Activated CD4-positive, alpha-beta memory T cell treated with anti-CD3 and anti-CD28 coated beads for 36 hours (primary cell): ENCODE measurements around the gene SMURF1. TPM values are rescaled to one million over a fixed set of nuclear protein-coding genes. Genes with fewer than 3 reads are reported as not detected.

Source experiments
- CTCF ChIA-PET: fragments of 350-600 bp; sonication (Branson Sonifier 250); formaldehyde crosslinking; loops from one replicate; lab custom pipeline; 2021; ENCODE audit warnings: antibody characterized with exemption, inconsistent platforms; lab: Charles Lee
- POLR2A ChIA-PET: fragments of 350-600 bp; sonication (Branson Sonifier 250); formaldehyde crosslinking; loops from one replicate; lab custom pipeline; 2021; ENCODE audit warnings: antibody characterized with exemption; lab: Charles Lee
- DNase-seq: peaks from one replicate; pipeline ENCODE4 v3.0.0-alpha.2; 2020
- H3K27ac Mint-ChIP-seq: one replicate; pipeline ENCODE4 v1.8.0; 2021; ENCODE audit warnings: mixed read lengths
- H3K27me3 Mint-ChIP-seq: one replicate; pipeline ENCODE4 v1.8.0; 2021; ENCODE audit warnings: mixed read lengths
- H3K36me3 Mint-ChIP-seq: one replicate; pipeline ENCODE4 v1.8.0; 2021; ENCODE audit warnings: mixed read lengths
- H3K4me1 Mint-ChIP-seq: one replicate; pipeline ENCODE4 v1.8.0; 2021; ENCODE audit warnings: low read depth, mixed read lengths
- H3K4me3 Mint-ChIP-seq: one replicate; pipeline ENCODE4 v1.8.0; 2021; ENCODE audit warnings: mild to moderate bottlenecking, mixed read lengths
- H3K9me3 Mint-ChIP-seq: one replicate; pipeline ENCODE4 v1.8.0; 2021; ENCODE audit warnings: mixed read lengths
- intact Hi-C: fragments of 100-400 bp; cut with micrococcal nuclease; formaldehyde crosslinking; loops from one replicate; pipeline ENCODE4 v1.15.1; 2023
- total RNA-seq, 2 experiments: library from RNA; stranded (reverse); gene quantifications; one replicate each; pipeline ENCODE4 v1.2.3, GENCODE V29; 2021

Gene SMURF1
- total RNA-seq, 2 experiments from 2014 or later: 14.0 to 16.2 TPM

GRCh38 chr7:98993024-98993897, 150.6 kb downstream of the SMURF1 start:
- H3K27me3 Mint-ChIP-seq: no peaks in the 10 kb centered on the region
- POLR2A ChIA-PET: no interaction called here
- DNase-seq: no peak
- peaks cover 54% of the 10 kb centered on the region for H3K36me3 Mint-ChIP-seq
- CTCF ChIA-PET: no interaction called here
- intact Hi-C loops: no loop called here
- H3K4me3 Mint-ChIP-seq: no peak overlapping the region
- H3K9me3 Mint-ChIP-seq: no peaks in the 10 kb centered on the region
- H3K27ac Mint-ChIP-seq: no peak overlapping the region
- peaks cover 9% of the 10 kb centered on the region for H3K4me1 Mint-ChIP-seq

DNA sequence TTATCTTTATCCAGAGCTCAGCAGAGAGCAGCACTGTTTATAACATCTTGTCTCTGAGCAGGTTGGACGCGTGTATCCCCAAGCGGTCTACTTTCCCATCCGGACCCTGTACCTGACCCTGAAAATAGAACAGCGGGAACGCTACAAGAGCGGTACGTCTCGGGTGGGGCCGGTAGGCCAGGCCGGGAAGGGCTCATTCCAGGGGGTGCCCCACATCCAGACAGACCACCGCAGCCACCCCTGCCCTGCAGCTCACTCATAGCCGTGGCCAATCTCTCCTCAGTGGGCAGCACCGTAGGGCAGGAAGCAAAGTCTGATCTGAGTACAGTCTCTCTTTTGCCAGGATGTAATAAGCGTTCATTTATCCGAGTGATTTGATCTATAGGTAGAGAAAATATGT, 151.8 kb downstream of the SMURF1 start:
- Mint-ChIP-seq H3K4me3 (no peak overlapping the region), H3K36me3 (peaks cover 62% of the 10 kb centered on the region), H3K9me3 (no peaks in the 10 kb centered on the region), H3K4me1 (peaks cover 9% of the 10 kb centered on the region), H3K27ac (no peak overlapping the region), H3K27me3 (no peaks in the 10 kb centered on the region)
- CTCF ChIA-PET: no interaction called here
- intact Hi-C loops: no loop called here
- DNase-seq: no peak
- POLR2A ChIA-PET: no interaction called here

GRCh38 chr7:98991141-98991540, 152.8 kb downstream of the SMURF1 start:
- DNase-seq: no peak
- Mint-ChIP-seq H3K4me3 (no peak overlapping the region), H3K9me3 (peaks cover 1% of the 10 kb centered on the region), H3K36me3 (peaks cover 70% of the 10 kb centered on the region), H3K4me1 (peaks cover 6% of the 10 kb centered on the region), H3K27ac (no peak overlapping the region), H3K27me3 (no peaks in the 10 kb centered on the region)
- ChIA-PET POLR2A (no interaction called here), CTCF (no interaction called here)
- intact Hi-C loops: no loop called here

DNA sequence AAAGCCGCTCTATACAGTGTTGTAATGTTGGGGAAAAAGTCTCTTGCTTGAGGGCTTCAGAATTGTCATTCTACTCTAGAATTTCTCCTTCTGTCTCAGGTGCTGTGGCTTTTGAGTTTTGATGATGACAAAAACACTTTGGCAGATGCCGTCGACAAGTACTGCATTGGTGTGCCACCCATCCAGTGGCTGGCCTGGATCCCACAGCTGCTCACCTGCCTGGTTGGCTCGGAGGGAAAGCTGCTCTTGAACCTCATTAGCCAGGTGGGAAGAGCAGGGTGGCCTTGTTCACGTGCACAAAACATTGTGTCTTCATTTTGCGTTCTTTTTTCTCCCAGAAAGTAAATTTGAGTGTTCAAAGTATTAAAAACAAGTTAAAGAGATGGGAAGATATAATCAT, 153.6 kb downstream of the SMURF1 start:
- ChIA-PET POLR2A (no interaction called here), CTCF (no interaction called here)
- intact Hi-C loops: no loop called here
- no peak overlapping the region for H3K27ac Mint-ChIP-seq
- H3K4me1 Mint-ChIP-seq: no peaks in the 10 kb centered on the region
- H3K4me3 Mint-ChIP-seq: no peak overlapping the region
- H3K27me3 Mint-ChIP-seq: no peaks in the 10 kb centered on the region
- peaks cover 9% of the 10 kb centered on the region for H3K9me3 Mint-ChIP-seq
- no peak for DNase-seq
- peaks cover 72% of the 10 kb centered on the region for H3K36me3 Mint-ChIP-seq

DNA sequence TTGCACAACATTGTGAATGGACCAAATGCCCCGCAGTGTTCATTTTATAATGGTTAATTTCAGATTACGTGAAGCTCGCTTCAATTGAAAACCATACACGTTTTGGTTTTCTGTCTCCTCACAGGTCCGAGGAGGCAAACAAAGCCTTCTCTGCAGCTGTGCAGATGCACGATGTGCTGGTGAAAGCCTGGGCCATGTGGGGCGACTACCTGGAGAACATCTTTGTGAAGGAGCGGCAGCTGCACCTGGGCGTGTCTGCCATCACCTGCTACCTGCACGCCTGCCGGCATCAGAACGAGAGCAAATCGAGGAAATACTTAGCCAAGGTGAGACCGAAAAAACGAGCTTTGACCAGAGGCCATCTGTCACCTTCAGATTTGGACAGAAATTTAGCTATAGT, 155.3 kb downstream of the SMURF1 start:
- Mint-ChIP-seq H3K9me3 (peaks cover 10% of the 10 kb centered on the region), H3K4me1 (no peaks in the 10 kb centered on the region), H3K27ac (no peak overlapping the region), H3K4me3 (no peak overlapping the region), H3K27me3 (no peaks in the 10 kb centered on the region), H3K36me3 (peaks cover 78% of the 10 kb centered on the region)
- ChIA-PET POLR2A (no interaction called here), CTCF (no interaction called here)
- no peak for DNase-seq
- intact Hi-C loops: no loop called here

- no peaks in the 10 kb centered on the region for H3K4me1 Mint-ChIP-seq
- H3K36me3 Mint-ChIP-seq: peaks cover 81% of the 10 kb centered on the region
- CTCF ChIA-PET: no interaction called here
- H3K27me3 Mint-ChIP-seq: no peaks in the 10 kb centered on the region
- H3K4me3 Mint-ChIP-seq: no peak overlapping the region
- DNase-seq: no peak
- H3K9me3 Mint-ChIP-seq: peaks cover 10% of the 10 kb centered on the region
- intact Hi-C loops: no loop called here
- POLR2A ChIA-PET: no interaction called here
- H3K27ac Mint-ChIP-seq: no peak overlapping the region
Observed at GRCh38 chr7:98985945-98986344, 158.0 kb downstream of the SMURF1 start.

DNA sequence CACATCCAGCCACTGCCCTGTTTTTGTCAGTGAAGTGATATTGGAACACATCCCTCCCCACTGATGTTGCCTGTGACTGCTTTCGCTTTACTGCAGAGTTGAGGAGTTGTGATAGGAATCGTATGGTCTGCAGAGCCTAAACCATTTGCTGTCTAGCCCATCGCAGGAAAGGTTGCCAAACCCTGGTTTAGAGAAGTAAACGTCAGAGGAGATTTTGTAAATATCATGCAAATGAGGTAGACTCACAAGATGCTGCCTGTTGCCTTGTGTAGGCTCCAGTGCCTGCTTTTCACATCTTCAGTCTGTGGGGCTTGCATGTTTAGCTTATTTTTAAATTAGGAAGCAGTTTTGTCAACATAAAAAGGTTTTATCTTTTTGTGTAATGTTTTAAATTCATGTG, 158.5 kb downstream of the SMURF1 start:
- intact Hi-C loops: no loop called here
- H3K4me1 Mint-ChIP-seq: no peaks in the 10 kb centered on the region
- H3K27me3 Mint-ChIP-seq: no peaks in the 10 kb centered on the region
- H3K27ac Mint-ChIP-seq: no peak overlapping the region
- peaks cover 79% of the 10 kb centered on the region for H3K36me3 Mint-ChIP-seq
- H3K9me3 Mint-ChIP-seq: peaks cover 10% of the 10 kb centered on the region
- DNase-seq: no peak
- ChIA-PET CTCF (no interaction called here), POLR2A (no interaction called here)
- no peak overlapping the region for H3K4me3 Mint-ChIP-seq

GRCh38 chr7:98984126-98984525, 159.8 kb downstream of the SMURF1 start:
- intact Hi-C loops: no loop called here
- H3K27me3 Mint-ChIP-seq: no peaks in the 10 kb centered on the region
- ChIA-PET CTCF (interaction anchor here (0.6 kb wide), 1 partner anchor 47 kb away, joined by 3 read pairs; no protein-coding TSS in a partner anchor), POLR2A (no interaction called here)
- no peak overlapping the region for H3K4me3 Mint-ChIP-seq
- peaks cover 81% of the 10 kb centered on the region for H3K36me3 Mint-ChIP-seq
- peaks cover 10% of the 10 kb centered on the region for H3K9me3 Mint-ChIP-seq
- no peak overlapping the region for H3K27ac Mint-ChIP-seq
- H3K4me1 Mint-ChIP-seq: no peaks in the 10 kb centered on the region
- DNase-seq: no peak

- intact Hi-C loops: no loop called here
- CTCF ChIA-PET: no interaction called here
- peaks cover 78% of the 10 kb centered on the region for H3K36me3 Mint-ChIP-seq
Observed at GRCh38 chr7:98982686-98983085, 161.2 kb downstream of the SMURF1 start.

GRCh38 chr7:98981701-98982100, 162.2 kb downstream of the SMURF1 start:
- ChIA-PET POLR2A (no interaction called here), CTCF (no interaction called here)
- H3K9me3 Mint-ChIP-seq: peaks cover 10% of the 10 kb centered on the region
- no peak overlapping the region for H3K4me3 Mint-ChIP-seq
- DNase-seq: no peak
- intact Hi-C loops: no loop called here
- H3K4me1 Mint-ChIP-seq: no peaks in the 10 kb centered on the region
- no peaks in the 10 kb centered on the region for H3K27me3 Mint-ChIP-seq
- H3K36me3 Mint-ChIP-seq: peaks cover 75% of the 10 kb centered on the region
- H3K27ac Mint-ChIP-seq: no peak overlapping the region

More at GRCh38 chr7:98982686-98983085, 161.2 kb downstream of the SMURF1 start:
- Mint-ChIP-seq H3K27ac (no peak overlapping the region), H3K9me3 (peaks cover 10% of the 10 kb centered on the region), H3K4me3 (no peak overlapping the region), H3K27me3 (no peaks in the 10 kb centered on the region), H3K4me1 (no peaks in the 10 kb centered on the region)
- POLR2A ChIA-PET: no interaction called here
- no peak for DNase-seq

GRCh38 chr7:98978672-98979071, 165.2 kb downstream of the SMURF1 start:
- Mint-ChIP-seq H3K27me3 (no peaks in the 10 kb centered on the region), H3K36me3 (peaks cover 71% of the 10 kb centered on the region), H3K4me1 (no peaks in the 10 kb centered on the region), H3K9me3 (no peaks in the 10 kb centered on the region), H3K4me3 (no peak overlapping the region), H3K27ac (no peak overlapping the region)
- no peak for DNase-seq
- intact Hi-C loops: no loop called here
- CTCF ChIA-PET: no interaction called here
- POLR2A ChIA-PET: no interaction called here
